Keratinocyte (primary cell): Measurements from ENCODE around the gene FAM13B. TPM values are rescaled to one million over a fixed set of nuclear protein-coding genes. Genes with fewer than 3 reads are reported as not detected.

Experiments
- DNase-seq: peaks from one replicate; pipeline ENCODE4 v3.0.0-alpha.2; 2011; ENCODE audit warnings: low read depth, missing footprints, low spot score
- FAIRE-seq: peaks from 2 replicates; lab custom pipeline; 2011; peaks lifted over from hg19 to GRCh38; lab: Jason Lieb, UNC
- H2AFZ ChIP-seq: 2 replicates; pipeline ENCODE4 v1.6.0; 2012; ENCODE audit warnings: low read length, control low read depth, inconsistent platforms; ENCODE audit not compliant: control insufficient read depth
- H3K27ac ChIP-seq: 2 replicates; pipeline ENCODE4 v1.5.1; 2011; ENCODE audit warnings: low read length; ENCODE audit not compliant: control insufficient read depth, insufficient read depth
- H3K27me3 ChIP-seq: 3 replicates; pipeline ENCODE4 v1.6.0; 2011; ENCODE audit warnings: low read length; ENCODE audit not compliant: control insufficient read depth, insufficient read depth; ENCODE audit errors: extremely low read depth
- H3K36me3 ChIP-seq, 2 experiments: 2 replicates in 1 of 2; 3 replicates in 1 of 2; pipeline ENCODE4 v1.5.1; 2011; ENCODE audit warnings: low read length in 2 of 2, mild to moderate bottlenecking in 1 of 2; ENCODE audit not compliant: control insufficient read depth in 2 of 2, insufficient read depth in 2 of 2; ENCODE audit errors: extremely low read depth in 1 of 2
- H3K4me1 ChIP-seq: 3 replicates; pipeline ENCODE4 v1.5.1; 2011; ENCODE audit warnings: low read length; ENCODE audit not compliant: control insufficient read depth, insufficient read depth; ENCODE audit errors: extremely low read depth
- H3K4me2 ChIP-seq: 3 replicates; pipeline ENCODE4 v1.6.0; 2011; ENCODE audit warnings: low read depth, low read length; ENCODE audit not compliant: control insufficient read depth, insufficient read depth; ENCODE audit errors: extremely low read depth
- H3K4me3 ChIP-seq, 3 experiments: fragments of 200-600 bp in 1 of 3; sonication (generic) in 1 of 3; 2 replicates in 2 of 3; 3 replicates in 1 of 3; pipeline ENCODE4 v1.5.1; 2011 to 2016; ENCODE audit warnings: low read length in 3 of 3, mild to moderate bottlenecking in 3 of 3, control low read depth in 2 of 3, inconsistent platforms in 1 of 3, low read depth in 1 of 3, mixed read lengths in 1 of 3, mixed run types in 1 of 3, moderate library complexity in 1 of 3; ENCODE audit not compliant: control insufficient read depth in 2 of 3, insufficient read depth in 2 of 3; ENCODE audit errors: extremely low read depth in 1 of 3
- H3K79me2 ChIP-seq: 2 replicates; pipeline ENCODE4 v1.6.0; 2012; ENCODE audit warnings: low read length; ENCODE audit not compliant: control insufficient read depth, insufficient read depth
- H3K9ac ChIP-seq: 3 replicates; pipeline ENCODE4 v1.6.0; 2011; ENCODE audit warnings: low read length; ENCODE audit not compliant: control insufficient read depth, insufficient read depth; ENCODE audit errors: extremely low read depth
- H3K9me1 ChIP-seq: 3 replicates; pipeline ENCODE4 v1.6.0; 2011; ENCODE audit warnings: low read length; ENCODE audit not compliant: control insufficient read depth, insufficient read depth; ENCODE audit errors: extremely low read depth
- H3K9me3 ChIP-seq: 2 replicates; pipeline ENCODE4 v1.5.1; 2012; ENCODE audit warnings: low read depth, low read length; ENCODE audit not compliant: control insufficient read depth
- H4K20me1 ChIP-seq: 3 replicates; pipeline ENCODE4 v1.6.0; 2011; ENCODE audit warnings: low read length; ENCODE audit not compliant: control insufficient read depth, insufficient read depth; ENCODE audit errors: extremely low read depth
- CTCF ChIP-seq, 3 experiments: IDR thresholded peaks in 1 of 3; conservative IDR thresholded peaks in 1 of 3; optimal IDR thresholded peaks in 1 of 3; 2 replicates in 2 of 3; 3 replicates in 1 of 3; pipeline versions ENCODE3 to v1.5.1; 2011; ENCODE audit warnings: low read length in 3 of 3, mild to moderate bottlenecking in 3 of 3, moderate library complexity in 2 of 3, control low read depth in 1 of 3, inconsistent platforms in 1 of 3; ENCODE audit not compliant: insufficient read depth in 2 of 3; ENCODE audit errors: extremely low read depth in 1 of 3
- EZH2 ChIP-seq: IDR thresholded peaks from one replicate; pipeline ENCODE4 v1.6.1; 2012; ENCODE audit warnings: inconsistent platforms, mild to moderate bottlenecking, low read length, moderate library complexity
- dilution Hi-C: fragments of 300-500 bp; cut with MboI; formaldehyde crosslinking; loops from one replicate; pipeline ENCODE4 v1.7.0; 2020; ENCODE audit warnings: low sequenced_read_pairs; ENCODE audit not compliant: extremely low pct_ligation_motif_present
- polyA plus RNA-seq, 5 experiments: library from polyadenylated mRNA; depleted of rRNA in 3 of 5; stranded (reverse) in 3 of 5; stranded (forward) in 1 of 5; unstranded in 1 of 5; fragments of >200 nt; gene quantifications; 1 replicate in 1 of 5; 2 replicates in 3 of 5; 3 replicates in 1 of 5; pipeline versions ENCODE4 v1.2.1 to v1.2.3, GENCODE V29; 2011 to 2012; ENCODE audit warnings: missing spikeins in 2 of 5, low read depth in 1 of 5, low replicate concordance in 1 of 5

FAM13B gene
- polyA plus RNA-seq, 1 donor (not counting 4 experiments of a cell fraction or from before 2014, with no cell fraction given) = 12.9 TPM

- no peak overlapping the region for H3K4me2 ChIP-seq
Measured at GRCh38 chr5:137921931-137922330, 110.9 kb downstream of the FAM13B start.

GRCh38 chr5:137916923-137917322 is 116.0 kb downstream of the FAM13B start:
- Histone ChIP-seq H3K9me1 (no peaks in the 10 kb centered on the region), H3K36me3 (no peaks in the 10 kb centered on the region), H3K4me2 (no peak overlapping the region), H3K27me3 (no peaks in the 10 kb centered on the region), H4K20me1 (no peaks in the 10 kb centered on the region), H3K9me3 (no peaks in the 10 kb centered on the region), H3K27ac (no peak overlapping the region), H3K4me1 (peaks cover under 1% of the 10 kb centered on the region), H3K9ac (no peak overlapping the region), H3K79me2 (no peaks in the 10 kb centered on the region), H2AFZ (no peak overlapping the region), H3K4me3 (no peak overlapping the region)
- FAIRE-seq = no peak
- dilution Hi-C loops = no loop called here
- no peak for DNase-seq
- TF ChIP-seq CTCF (optimal IDR thresholded peaks at IDR 0.05 in 1 of 3, IDR thresholded peaks at IDR 0.05 in 1 of 3, conservative IDR thresholded peaks at IDR 0.05 in 1 of 3; ENCODE audit: extremely low read depth in 1 of 3, insufficient read depth in 2 of 3, low read length in 3 of 3) (no peak), EZH2 (no peak)

More at GRCh38 chr5:137921931-137922330, 110.9 kb downstream of the FAM13B start:
- no peaks in the 10 kb centered on the region for H4K20me1 ChIP-seq
- no peak for FAIRE-seq
- H3K4me3 ChIP-seq = no peak overlapping the region
- peaks cover 7% of the 10 kb centered on the region for H3K4me1 ChIP-seq
- no peaks in the 10 kb centered on the region for H3K9me1 ChIP-seq
- H3K9me3 ChIP-seq = no peaks in the 10 kb centered on the region
- no peak overlapping the region for H2AFZ ChIP-seq
- H3K36me3 ChIP-seq = no peaks in the 10 kb centered on the region
- dilution Hi-C loops = no loop called here
- no peak overlapping the region for H3K9ac ChIP-seq
- H3K79me2 ChIP-seq = no peaks in the 10 kb centered on the region
- no peak for DNase-seq
- no peaks in the 10 kb centered on the region for H3K27me3 ChIP-seq
- H3K27ac ChIP-seq = no peak overlapping the region
- TF ChIP-seq EZH2 = no peak
- TF ChIP-seq CTCF (optimal IDR thresholded peaks at IDR 0.05 in 1 of 3, IDR thresholded peaks at IDR 0.05 in 1 of 3, conservative IDR thresholded peaks at IDR 0.05 in 1 of 3; ENCODE audit: extremely low read depth in 1 of 3, insufficient read depth in 2 of 3, low read length in 3 of 3) = no peak
